K562 (cell line): ENCODE measurements around the gene RTL10. TPM values are rescaled to one million over a fixed set of nuclear protein-coding genes. Genes with fewer than 3 reads are reported as not detected.
A peak's percentile ranks its signal among the peaks of the same experiment; 100 is the strongest.

Source experiments
- EGR1 ChIP-seq: fragments of 450-650 bp; conservative IDR thresholded peaks from 2 replicates; pipeline ENCODE4 v1.6.1; 2017; ENCODE audit warnings: mild to moderate bottlenecking
- ETS2 ChIP-seq: IDR thresholded peaks from 2 replicates; pipeline ENCODE4 v1.6.1; 2016; ENCODE audit warnings: borderline replicate concordance, missing genetic modification characterization, mild to moderate bottlenecking, moderate library complexity, missing compliant biosample characterization; ENCODE audit not compliant: poor library complexity, severe bottlenecking
- KAT2B ChIP-seq: IDR thresholded peaks from one replicate; pipeline ENCODE4 v1.6.1; 2012; ENCODE audit warnings: low read depth, mild to moderate bottlenecking, control low read depth, inconsistent platforms, low read length, moderate library complexity
- MCM5 ChIP-seq: fragments of 450-650 bp; IDR thresholded peaks from 2 replicates; pipeline ENCODE4 v1.6.1; 2016; ENCODE audit warnings: low read depth
- MEIS2 ChIP-seq: fragments of 450-650 bp; IDR thresholded peaks from 2 replicates; pipeline ENCODE4 v1.6.1; 2014; ENCODE audit warnings: mild to moderate bottlenecking; ENCODE audit not compliant: partially characterized antibody
- NR2F6 ChIP-seq: fragments of 450-650 bp; formaldehyde crosslinking; IDR thresholded peaks from 2 replicates; pipeline ENCODE4 v1.4.0; 2020; ENCODE audit warnings: mild to moderate bottlenecking
- POLR2B ChIP-seq: fragments of 450-650 bp; IDR thresholded peaks from 2 replicates; pipeline ENCODE4 v1.6.1; 2018; ENCODE audit warnings: low read depth; ENCODE audit not compliant: partially characterized antibody
- RAD51 ChIP-seq: fragments of 450-650 bp; IDR thresholded peaks from 2 replicates; pipeline ENCODE4 v1.7.1; 2016; ENCODE audit warnings: low read depth, mild to moderate bottlenecking, borderline replicate concordance
- SETDB1 ChIP-seq: IDR thresholded peaks from one replicate; pipeline ENCODE4 v1.6.1; 2012; ENCODE audit warnings: low read length, control low read depth, inconsistent platforms
- TFAM ChIP-seq: fragments of 250-450 bp; sonication (Bioruptor Pico); conservative IDR thresholded peaks from 2 replicates; pipeline ENCODE4 v1.5.0; 2021; ENCODE audit warnings: mild to moderate bottlenecking, moderate library complexity
- ZBTB40 ChIP-seq, 2 experiments: fragments of 450-650 bp in 1 of 2; sonication (generic) in 1 of 2; formaldehyde crosslinking in 1 of 2; IDR thresholded peaks; 2 replicates each; pipeline versions ENCODE4 v1.7.1 to v1.9.0; 2016 to 2022; ENCODE audit warnings: inconsistent platforms in 1 of 2, mild to moderate bottlenecking in 1 of 2, missing genetic modification reagents in 1 of 2
- ZNF511 ChIP-seq: sonication (generic); formaldehyde crosslinking; IDR thresholded peaks from 2 replicates; pipeline ENCODE4 v1.8.0; 2022; ENCODE audit warnings: mild to moderate bottlenecking, missing genetic modification reagents
- ZNF695 ChIP-seq: fragments of 450-650 bp; formaldehyde crosslinking; IDR thresholded peaks from 2 replicates; pipeline ENCODE4 v1.4.0; 2020; ENCODE audit warnings: mild to moderate bottlenecking, moderate library complexity
- polyA plus RNA-seq, 8 experiments: library from polyadenylated mRNA; depleted of rRNA in 4 of 8; stranded (reverse) in 5 of 8; unstranded in 3 of 8; fragments of >200 nt; fragmentation: Nextera tagmentation in 2 of 8; fragmentation: Illumina TruSeq in 1 of 8; extraction: Ambion mirVana in 2 of 8; extraction: Trizol in 1 of 8; gene quantifications; 2 replicates each; pipeline versions ENCODE4 v1.2.1 to v1.2.3, GENCODE V29; 2011 to 2014; ENCODE audit warnings: inconsistent platforms in 1 of 8, missing spikeins in 1 of 8
- total RNA-seq, 7 experiments: library from RNA; depleted of rRNA in 6 of 7; stranded (reverse); fragments of >200 nt in 6 of 7; fragmentation: Illumina TruSeq in 2 of 7; extraction: Trizol in 2 of 7; gene quantifications; 2 replicates each; pipeline versions ENCODE4 v1.2.1 to v1.2.3, GENCODE V29; 2011 to 2021; ENCODE audit warnings: low replicate concordance in 1 of 7

RTL10 gene
- total and polyA plus RNA-seq, 9 of the 15 experiments (the other 6 are each of a cell fraction or from before 2014, with no cell fraction given) = 19.8 to 75.5 (median 32.5) TPM

DNA sequence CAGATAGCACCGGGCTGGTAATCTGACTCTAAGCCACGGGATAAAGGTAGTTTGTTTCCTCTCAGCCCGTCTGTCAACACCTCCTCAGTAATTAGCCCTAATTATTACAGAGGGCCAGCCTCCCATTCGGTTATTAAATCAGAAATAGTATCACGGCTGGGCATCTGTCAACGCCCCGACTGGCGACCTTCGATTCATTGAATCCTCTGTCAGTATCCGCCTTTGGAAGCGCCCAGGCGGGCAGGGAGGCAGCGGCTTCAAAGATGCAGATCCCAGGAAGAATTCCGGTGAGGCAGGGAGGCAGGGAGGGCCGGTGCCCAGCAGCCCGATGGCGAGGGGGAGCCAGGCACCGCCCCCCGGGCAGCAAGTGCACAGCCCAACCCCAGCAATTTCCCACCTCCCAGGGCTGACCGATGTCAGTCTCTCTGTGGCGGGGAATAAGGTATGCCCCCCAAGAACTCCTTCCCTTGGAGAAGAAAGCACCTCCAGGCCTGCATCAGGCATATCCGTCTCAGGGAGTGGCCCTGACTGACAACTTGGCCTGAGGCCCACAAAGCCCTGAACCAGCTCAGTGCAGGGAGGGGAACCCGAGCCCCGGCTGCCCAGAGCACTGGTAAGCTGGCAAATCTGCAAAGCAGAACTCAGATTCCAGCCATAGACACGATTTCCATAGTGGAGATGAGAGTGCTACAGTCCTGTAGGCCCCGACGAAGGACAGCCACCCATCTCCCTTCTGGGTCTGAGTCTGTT is 11.4 kb downstream of the RTL10 start (continued):
- TF ChIP-seq ZBTB40 (IDR thresholded peaks at IDR 0.05) (no peak), ZBTB40 (CRISPR knock-in tag; IDR thresholded peaks at IDR 0.05) (0 out of 2 replicates have a peak, but pooled peaks have one; percentile 31), TFAM (CRISPR knock-in tag) (no peak), MEIS2 (peak; percentile 82), ETS2 (tag) (no peak), SETDB1 (peak; percentile 36), EGR1 (no peak), KAT2B (no peak), RAD51 (no peak), MCM5 (no peak), NR2F6 (CRISPR knock-in tag) (no peak), ZNF695 (CRISPR knock-in tag) (no peak), POLR2B (no peak), ZNF511 (no peak)
- TF ChIP-seq, all 486 proteins: peak for 15
